CD14-positive monocyte (primary cell): ENCODE measurements around the gene PDE7B. TPM values are rescaled to one million over a fixed set of nuclear protein-coding genes. Genes with fewer than 3 reads are reported as not detected.

Source experiments
- DNase-seq, 3 donors: peaks; one replicate each; pipeline ENCODE4 v3.0.0-alpha.2; 2011 to 2022
- H2AFZ ChIP-seq: 2 replicates; pipeline ENCODE4 v1.6.0; 2012; ENCODE audit warnings: mild to moderate bottlenecking, low read depth, low read length, inconsistent platforms; ENCODE audit not compliant: insufficient read depth, poor library complexity, severe bottlenecking
- H3K27ac ChIP-seq, 2 donors: 1 replicate in 1 of 2; 2 replicates in 1 of 2; pipeline ENCODE4 v1.5.1; 2012 to 2013; ENCODE audit warnings: low read length in 2 of 2, control low read depth in 1 of 2, inconsistent platforms in 1 of 2, low read depth in 1 of 2, mild to moderate bottlenecking in 1 of 2
- H3K27me3 ChIP-seq, 2 donors: one replicate each; pipeline versions ENCODE4 v1.6.0 to v1.6.1; 2011 to 2013; ENCODE audit warnings: low read length in 2 of 2; ENCODE audit not compliant: control insufficient read depth in 2 of 2, insufficient read depth in 2 of 2
- H3K36me3 ChIP-seq, 2 donors: replicated peaks in 1 of 2; 1 replicate in 1 of 2; 2 replicates in 1 of 2; pipeline versions ENCODE4 v1.5.1 to v1.6.1; 2012 to 2013; ENCODE audit warnings: low read length in 2 of 2, control low read depth in 1 of 2, inconsistent platforms in 1 of 2, mild to moderate bottlenecking in 1 of 2; ENCODE audit not compliant: insufficient read depth in 2 of 2, control insufficient read depth in 1 of 2
- H3K4me1 ChIP-seq, 2 donors: 1 replicate in 1 of 2; 2 replicates in 1 of 2; pipeline versions ENCODE4 v1.5.1 to v1.6.1; 2012 to 2013; ENCODE audit warnings: low read length in 2 of 2, control low read depth in 1 of 2, inconsistent platforms in 1 of 2, mild to moderate bottlenecking in 1 of 2, moderate library complexity in 1 of 2; ENCODE audit not compliant: insufficient read depth in 2 of 2, control insufficient read depth in 1 of 2
- H3K4me2 ChIP-seq: replicated peaks from 2 replicates; pipeline ENCODE3; 2012; ENCODE audit warnings: low read length, moderate library complexity, mild to moderate bottlenecking; ENCODE audit not compliant: poor library complexity, severe bottlenecking; ENCODE audit errors: extremely low read depth
- H3K4me3 ChIP-seq, 3 experiments: fragments of 200-600 bp in 1 of 3; sonication (generic) in 1 of 3; replicated peaks in 1 of 3; 1 replicate in 2 of 3; 2 replicates in 1 of 3; pipeline ENCODE4 v1.5.1; 2011 to 2013; ENCODE audit warnings: low read length in 3 of 3, mild to moderate bottlenecking in 3 of 3, control low read depth in 2 of 3, low read depth in 2 of 3, inconsistent platforms in 1 of 3, moderate library complexity in 1 of 3
- H3K79me2 ChIP-seq: 2 replicates; pipeline ENCODE4 v1.6.0; 2012; ENCODE audit warnings: mild to moderate bottlenecking, control low read depth, inconsistent platforms, low read length, moderate library complexity; ENCODE audit not compliant: insufficient read depth
- H3K9ac ChIP-seq: 2 replicates; pipeline ENCODE4 v1.6.0; 2017; ENCODE audit warnings: low read length, mild to moderate bottlenecking; ENCODE audit not compliant: insufficient read depth, poor library complexity, severe bottlenecking
- H3K9me3 ChIP-seq, 2 donors: replicated peaks in 1 of 2; 1 replicate in 1 of 2; 2 replicates in 1 of 2; pipeline versions ENCODE4 v1.5.1 to v1.6.1; 2012 to 2013; ENCODE audit warnings: low read length in 2 of 2, control low read depth in 1 of 2; ENCODE audit not compliant: control insufficient read depth in 1 of 2, insufficient read depth in 1 of 2
- H4K20me1 ChIP-seq: 2 replicates; pipeline ENCODE4 v1.6.0; 2012; ENCODE audit warnings: mild to moderate bottlenecking, low read length, control low read depth, moderate library complexity; ENCODE audit not compliant: insufficient read depth
- H3K27ac Mint-ChIP-seq, 7 donors: one replicate each; pipeline ENCODE4 v1.8.0; 2020; ENCODE audit warnings: mild to moderate bottlenecking in 7 of 7, mixed read lengths in 7 of 7, moderate library complexity in 6 of 7, inconsistent platforms in 2 of 7
- H3K27me3 Mint-ChIP-seq, 3 donors: one replicate each; pipeline ENCODE4 v1.8.0; 2021 to 2022; ENCODE audit warnings: low read depth in 3 of 3, mild to moderate bottlenecking in 3 of 3, mixed read lengths in 3 of 3, moderate library complexity in 3 of 3, inconsistent platforms in 1 of 3
- H3K36me3 Mint-ChIP-seq, 2 donors: one replicate each; pipeline ENCODE4 v1.8.0; 2020; ENCODE audit warnings: mixed read lengths in 2 of 2, inconsistent platforms in 1 of 2, mild to moderate bottlenecking in 1 of 2
- H3K4me1 Mint-ChIP-seq: one replicate; pipeline ENCODE4 v1.8.0; 2020; ENCODE audit warnings: mild to moderate bottlenecking, mixed read lengths
- H3K4me3 Mint-ChIP-seq, 2 donors: one replicate each; pipeline ENCODE4 v1.8.0; 2020; ENCODE audit warnings: mild to moderate bottlenecking in 2 of 2, mixed read lengths in 2 of 2, moderate library complexity in 1 of 2
- H3K9me3 Mint-ChIP-seq, 7 donors: one replicate each; pipeline ENCODE4 v1.8.0; 2020 to 2022; ENCODE audit warnings: mixed read lengths in 7 of 7, mild to moderate bottlenecking in 6 of 7, moderate library complexity in 6 of 7, inconsistent platforms in 2 of 7
- WGBS: methylation state at CpG from one replicate; pipeline ENCODE4 v1.1.5; 2013; ENCODE audit warnings: missing lambda C conversion rate; ENCODE audit not compliant: insufficient coverage; 5-methylcytosine and 5-hydroxymethylcytosine counted together
- intact Hi-C, 2 donors: fragments of 100-400 bp; cut with micrococcal nuclease; formaldehyde crosslinking; loops; one replicate each; pipeline versions ENCODE4 v1.15.0 to v1.15.1; 2023
- polyA plus RNA-seq, 3 donors: library from polyadenylated mRNA; depleted of rRNA in 1 of 3; unstranded in 2 of 3; stranded (reverse) in 1 of 3; fragments of 300-500 nt in 2 of 3; fragments of >200 nt in 1 of 3; fragmentation: Illumina TruSeq in 2 of 3; gene quantifications; 1 replicate in 2 of 3; 2 replicates in 1 of 3; pipeline ENCODE4 v1.2.3, GENCODE V29; 2012 to 2021
- TF ChIP-seq, protein P1 (sequence below): fragments of 200-600 bp; IDR thresholded peaks from one replicate; pipeline ENCODE4 v1.8.0; 2022; ENCODE audit warnings: antibody characterized with exemption, mild to moderate bottlenecking

PDE7B gene
- polyA plus RNA-seq, 3 donors: 0.37 to 1.1 (median 0.89) TPM

DNA sequence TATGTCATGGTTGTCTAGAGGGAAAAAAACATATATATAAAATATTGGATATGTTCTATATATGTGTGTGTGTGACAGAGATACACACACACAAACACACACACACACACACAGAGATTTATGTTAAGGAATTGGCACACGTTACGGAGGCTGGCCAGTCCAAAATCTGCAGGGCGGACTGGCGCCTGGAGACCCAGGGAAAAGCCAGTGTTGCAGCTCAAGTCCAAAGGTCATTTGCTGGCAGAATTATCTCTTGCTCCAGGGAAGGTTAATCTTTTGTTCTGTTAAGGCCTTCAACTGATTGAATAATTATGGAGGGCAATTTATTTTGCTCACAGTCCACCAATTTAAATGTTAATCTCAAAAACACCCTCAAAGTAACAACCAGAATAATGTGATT is 37.5 kb upstream of the PDE7B start:
- H3K27me3 Mint-ChIP-seq: peaks cover 11 to 18% (median 12%) of the 10 kb centered on the region in 3 donors
- 100% methylated on average over 3 of the region's 4 CpGs for WGBS

GRCh38 chr6:135815216-135815615 is 36.3 kb upstream of the PDE7B start:
- H3K4me3 Mint-ChIP-seq: no peak overlapping the region

More for the DNA sequence above, 37.5 kb upstream of the PDE7B start:
- H4K20me1 ChIP-seq: no peaks in the 10 kb centered on the region
- H3K27ac ChIP-seq: no peak overlapping the region
- H3K27me3 ChIP-seq: peaks cover 13 to 14% of the 10 kb centered on the region in 2 donors
- intact Hi-C loops: no loop called here
- no peak overlapping the region for H3K9ac ChIP-seq
- no peaks in the 10 kb centered on the region for H3K36me3 ChIP-seq
- no peaks in the 10 kb centered on the region for H3K79me2 ChIP-seq
- TF ChIP-seq, protein P1, sequence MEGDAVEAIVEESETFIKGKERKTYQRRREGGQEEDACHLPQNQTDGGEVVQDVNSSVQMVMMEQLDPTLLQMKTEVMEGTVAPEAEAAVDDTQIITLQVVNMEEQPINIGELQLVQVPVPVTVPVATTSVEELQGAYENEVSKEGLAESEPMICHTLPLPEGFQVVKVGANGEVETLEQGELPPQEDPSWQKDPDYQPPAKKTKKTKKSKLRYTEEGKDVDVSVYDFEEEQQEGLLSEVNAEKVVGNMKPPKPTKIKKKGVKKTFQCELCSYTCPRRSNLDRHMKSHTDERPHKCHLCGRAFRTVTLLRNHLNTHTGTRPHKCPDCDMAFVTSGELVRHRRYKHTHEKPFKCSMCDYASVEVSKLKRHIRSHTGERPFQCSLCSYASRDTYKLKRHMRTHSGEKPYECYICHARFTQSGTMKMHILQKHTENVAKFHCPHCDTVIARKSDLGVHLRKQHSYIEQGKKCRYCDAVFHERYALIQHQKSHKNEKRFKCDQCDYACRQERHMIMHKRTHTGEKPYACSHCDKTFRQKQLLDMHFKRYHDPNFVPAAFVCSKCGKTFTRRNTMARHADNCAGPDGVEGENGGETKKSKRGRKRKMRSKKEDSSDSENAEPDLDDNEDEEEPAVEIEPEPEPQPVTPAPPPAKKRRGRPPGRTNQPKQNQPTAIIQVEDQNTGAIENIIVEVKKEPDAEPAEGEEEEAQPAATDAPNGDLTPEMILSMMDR: no peak
- no peak overlapping the region for H3K4me3 ChIP-seq
- DNase-seq: no peak
- H3K4me1 Mint-ChIP-seq: peaks cover 31% of the 10 kb centered on the region
- no peak overlapping the region for H3K4me3 Mint-ChIP-seq
- H3K36me3 Mint-ChIP-seq: no peaks in the 10 kb centered on the region
- H3K27ac Mint-ChIP-seq: no peak overlapping the region
- peaks cover 30 to 31% of the 10 kb centered on the region in 2 donors for H3K4me1 ChIP-seq
- H2AFZ ChIP-seq: no peak overlapping the region
- H3K9me3 Mint-ChIP-seq: peaks cover 0 to 7% (median 4%) of the 10 kb centered on the region in 7 donors
- H3K4me2 ChIP-seq: no peak overlapping the region
- H3K9me3 ChIP-seq: no peaks in the 10 kb centered on the region

More at GRCh38 chr6:135815216-135815615, 36.3 kb upstream of the PDE7B start:
- Histone ChIP-seq H3K27me3 (peaks cover 13 to 14% of the 10 kb centered on the region in 2 donors), H3K4me2 (no peak overlapping the region), H3K27ac (no peak overlapping the region), H3K4me3 (no peak overlapping the region), H2AFZ (no peak overlapping the region), H3K9me3 (no peaks in the 10 kb centered on the region), H3K79me2 (no peaks in the 10 kb centered on the region), H3K36me3 (no peaks in the 10 kb centered on the region), H4K20me1 (no peaks in the 10 kb centered on the region), H3K4me1 (peaks cover 41 to 42% of the 10 kb centered on the region in 2 donors), H3K9ac (no peak overlapping the region)
- Mint-ChIP-seq H3K27ac (peak overlapping the region in 1 of 7 donors; percentile 40), H3K27me3 (peaks cover 12 to 18% (median 16%) of the 10 kb centered on the region in 3 donors), H3K9me3 (peaks cover 0 to 3% (median 0%) of the 10 kb centered on the region in 7 donors), H3K4me1 (peaks cover 42% of the 10 kb centered on the region), H3K36me3 (no peaks in the 10 kb centered on the region)
- no CpG with 5 or more reads among the region's 4 CpGs for WGBS
- TF ChIP-seq, protein P1: no peak
- DNase-seq: no peak
- intact Hi-C loops: no loop called here
